PC-3 (cell line): ENCODE results near the gene FIBIN.

Source experiments
- EZH2phosphoT487 ChIP-seq: fragments of 300-600 bp; sonication (generic); IDR thresholded peaks from 2 replicates; pipeline ENCODE4 v1.6.1; 2018; ENCODE audit warnings: mild to moderate bottlenecking, antibody characterized with exemption, low read length, borderline replicate concordance
- TF ChIP-seq, protein P1 (sequence below): fragments of 300-600 bp; sonication (generic); conservative IDR thresholded peaks from 2 replicates; pipeline ENCODE4 v1.5.1; 2017; ENCODE audit warnings: antibody characterized with exemption, low read depth, mild to moderate bottlenecking, low read length

DNA sequence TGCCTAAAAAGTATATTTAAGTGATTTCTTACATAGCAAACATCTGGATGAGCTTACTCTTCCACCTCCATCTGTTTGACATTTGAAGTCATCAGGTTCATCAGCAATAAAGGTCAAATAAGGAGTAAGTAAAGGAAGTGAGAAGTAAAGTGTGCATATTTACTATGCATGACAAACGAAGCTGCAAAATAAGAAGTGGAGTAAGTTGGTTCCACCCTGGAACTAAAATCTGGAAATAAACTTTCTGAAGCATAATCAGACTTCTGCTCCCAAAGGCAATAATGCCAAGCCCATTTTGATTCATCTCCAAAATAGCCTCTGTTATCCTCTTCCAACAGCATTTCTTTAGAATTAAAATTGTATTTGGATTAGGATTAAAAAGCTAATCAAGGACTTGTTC, 8.4 kb upstream of the FIBIN start:
- TF ChIP-seq, protein P1, sequence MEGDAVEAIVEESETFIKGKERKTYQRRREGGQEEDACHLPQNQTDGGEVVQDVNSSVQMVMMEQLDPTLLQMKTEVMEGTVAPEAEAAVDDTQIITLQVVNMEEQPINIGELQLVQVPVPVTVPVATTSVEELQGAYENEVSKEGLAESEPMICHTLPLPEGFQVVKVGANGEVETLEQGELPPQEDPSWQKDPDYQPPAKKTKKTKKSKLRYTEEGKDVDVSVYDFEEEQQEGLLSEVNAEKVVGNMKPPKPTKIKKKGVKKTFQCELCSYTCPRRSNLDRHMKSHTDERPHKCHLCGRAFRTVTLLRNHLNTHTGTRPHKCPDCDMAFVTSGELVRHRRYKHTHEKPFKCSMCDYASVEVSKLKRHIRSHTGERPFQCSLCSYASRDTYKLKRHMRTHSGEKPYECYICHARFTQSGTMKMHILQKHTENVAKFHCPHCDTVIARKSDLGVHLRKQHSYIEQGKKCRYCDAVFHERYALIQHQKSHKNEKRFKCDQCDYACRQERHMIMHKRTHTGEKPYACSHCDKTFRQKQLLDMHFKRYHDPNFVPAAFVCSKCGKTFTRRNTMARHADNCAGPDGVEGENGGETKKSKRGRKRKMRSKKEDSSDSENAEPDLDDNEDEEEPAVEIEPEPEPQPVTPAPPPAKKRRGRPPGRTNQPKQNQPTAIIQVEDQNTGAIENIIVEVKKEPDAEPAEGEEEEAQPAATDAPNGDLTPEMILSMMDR = no peak
- no peak for TF ChIP-seq EZH2phosphoT487
